ENCODE measurements around the gene PKP4. TPM values are rescaled to one million over a fixed set of nuclear protein-coding genes. Genes with fewer than 3 reads are reported as not detected.

Gene PKP4
- total RNA-seq, 2 experiments from 2014 or later = 52.9 to 57.0 TPM

GRCh38 chr2:158633261-158633660 is 176.5 kb downstream of the PKP4 start:
- H3K4me1 Mint-ChIP-seq (ENCODE audit: low read depth) = peaks cover 11% of the 10 kb centered on the region
- H3K4me3 Mint-ChIP-seq = no peak overlapping the region
- H3K36me3 Mint-ChIP-seq (ENCODE audit: low read depth) = peaks cover 30% of the 10 kb centered on the region
- H3K27ac Mint-ChIP-seq = no peak overlapping the region
- CTCF ChIA-PET = no interaction called here
- DNase-seq = no peak
- H3K27me3 Mint-ChIP-seq (ENCODE audit: low read depth) = no peaks in the 10 kb centered on the region
- H3K9me3 Mint-ChIP-seq = no peaks in the 10 kb centered on the region
- intact Hi-C loops (cut with micrococcal nuclease) = no loop called here

- intact Hi-C loops (cut with micrococcal nuclease) = no loop called here
- CTCF ChIA-PET = no interaction called here
- no peak overlapping the region for H3K4me3 Mint-ChIP-seq
- DNase-seq = no peak
- H3K4me1 Mint-ChIP-seq (ENCODE audit: low read depth) = peaks cover 11% of the 10 kb centered on the region
- no peaks in the 10 kb centered on the region for H3K9me3 Mint-ChIP-seq
- H3K27ac Mint-ChIP-seq = no peak overlapping the region
- no peaks in the 10 kb centered on the region for H3K27me3 Mint-ChIP-seq (ENCODE audit: low read depth)
- H3K36me3 Mint-ChIP-seq (ENCODE audit: low read depth) = peaks cover 32% of the 10 kb centered on the region
These were observed 177.9 kb downstream of the PKP4 start for GRCh38 chr2:158634627-158635026.

- H3K4me1 Mint-ChIP-seq (ENCODE audit: low read depth) = peaks cover 11% of the 10 kb centered on the region
- no peaks in the 10 kb centered on the region for H3K9me3 Mint-ChIP-seq
- DNase-seq = no peak
- H3K27me3 Mint-ChIP-seq (ENCODE audit: low read depth) = no peaks in the 10 kb centered on the region
- no peak overlapping the region for H3K4me3 Mint-ChIP-seq
- intact Hi-C loops (cut with micrococcal nuclease) = no loop called here
- H3K27ac Mint-ChIP-seq = no peak overlapping the region
- CTCF ChIA-PET = no interaction called here
- peaks cover 38% of the 10 kb centered on the region for H3K36me3 Mint-ChIP-seq (ENCODE audit: low read depth)
These were observed 179.3 kb downstream of the PKP4 start for GRCh38 chr2:158635961-158636601.

GRCh38 chr2:158637357-158637756 is 180.6 kb downstream of the PKP4 start:
- Mint-ChIP-seq H3K36me3 (ENCODE audit: low read depth) (peaks cover 34% of the 10 kb centered on the region), H3K27me3 (ENCODE audit: low read depth) (no peaks in the 10 kb centered on the region), H3K27ac (no peak overlapping the region), H3K4me1 (ENCODE audit: low read depth) (peaks cover 11% of the 10 kb centered on the region), H3K4me3 (no peak overlapping the region), H3K9me3 (no peaks in the 10 kb centered on the region)
- intact Hi-C loops (cut with micrococcal nuclease) = no loop called here
- no peak for DNase-seq
- CTCF ChIA-PET = no interaction called here

- Mint-ChIP-seq H3K4me1 (ENCODE audit: low read depth) (no peaks in the 10 kb centered on the region), H3K9me3 (no peaks in the 10 kb centered on the region), H3K36me3 (ENCODE audit: low read depth) (peaks cover 23% of the 10 kb centered on the region), H3K27me3 (ENCODE audit: low read depth) (no peaks in the 10 kb centered on the region), H3K27ac (no peak overlapping the region), H3K4me3 (no peak overlapping the region)
- CTCF ChIA-PET = no interaction called here
- no peak for DNase-seq
- intact Hi-C loops (cut with micrococcal nuclease) = no loop called here
These were observed 187.4 kb downstream of the PKP4 start for GRCh38 chr2:158644139-158644538.

- Mint-ChIP-seq H3K36me3 (ENCODE audit: low read depth) (peaks cover 20% of the 10 kb centered on the region), H3K27me3 (ENCODE audit: low read depth) (no peaks in the 10 kb centered on the region), H3K27ac (no peak overlapping the region), H3K4me1 (ENCODE audit: low read depth) (no peaks in the 10 kb centered on the region), H3K4me3 (no peak overlapping the region), H3K9me3 (no peaks in the 10 kb centered on the region)
- CTCF ChIA-PET = interaction anchor here (0.7 kb wide), 1 partner anchor 13 kb away, joined by 3 read pairs; no protein-coding TSS in a partner anchor
- intact Hi-C loops (cut with micrococcal nuclease) = no loop called here
- DNase-seq = no peak
These were observed 188.5 kb downstream of the PKP4 start for GRCh38 chr2:158645299-158645698.

- Mint-ChIP-seq H3K27ac (no peak overlapping the region), H3K4me1 (ENCODE audit: low read depth) (no peaks in the 10 kb centered on the region), H3K27me3 (ENCODE audit: low read depth) (no peaks in the 10 kb centered on the region), H3K36me3 (ENCODE audit: low read depth) (peaks cover 10% of the 10 kb centered on the region), H3K4me3 (no peak overlapping the region), H3K9me3 (no peaks in the 10 kb centered on the region)
- DNase-seq = no peak
- intact Hi-C loops (cut with micrococcal nuclease) = no loop called here
- CTCF ChIA-PET = no interaction called here
These were observed 190.9 kb downstream of the PKP4 start for GRCh38 chr2:158647436-158648231.

GRCh38 chr2:158649846-158650245 is 193.1 kb downstream of the PKP4 start:
- Mint-ChIP-seq H3K27ac (no peak overlapping the region), H3K36me3 (ENCODE audit: low read depth) (no peaks in the 10 kb centered on the region), H3K4me3 (no peak overlapping the region), H3K4me1 (ENCODE audit: low read depth) (no peaks in the 10 kb centered on the region), H3K27me3 (ENCODE audit: low read depth) (no peaks in the 10 kb centered on the region), H3K9me3 (no peaks in the 10 kb centered on the region)
- no peak for DNase-seq
- intact Hi-C loops (cut with micrococcal nuclease) = no loop called here
- CTCF ChIA-PET = no interaction called here

GRCh38 chr2:158650646-158651357 is 194.1 kb downstream of the PKP4 start:
- no peaks in the 10 kb centered on the region for H3K4me1 Mint-ChIP-seq (ENCODE audit: low read depth)
- CTCF ChIA-PET = no interaction called here
- intact Hi-C loops (cut with micrococcal nuclease) = no loop called here
- no peak for DNase-seq
- no peak overlapping the region for H3K27ac Mint-ChIP-seq
- no peaks in the 10 kb centered on the region for H3K27me3 Mint-ChIP-seq (ENCODE audit: low read depth)
- no peak overlapping the region for H3K4me3 Mint-ChIP-seq
- no peaks in the 10 kb centered on the region for H3K36me3 Mint-ChIP-seq (ENCODE audit: low read depth)
- H3K9me3 Mint-ChIP-seq = no peaks in the 10 kb centered on the region

- H3K27ac Mint-ChIP-seq = no peak overlapping the region
- H3K4me3 Mint-ChIP-seq = no peak overlapping the region
- no peaks in the 10 kb centered on the region for H3K9me3 Mint-ChIP-seq
- no peak for DNase-seq
- no peaks in the 10 kb centered on the region for H3K36me3 Mint-ChIP-seq (ENCODE audit: low read depth)
- H3K27me3 Mint-ChIP-seq (ENCODE audit: low read depth) = no peaks in the 10 kb centered on the region
- H3K4me1 Mint-ChIP-seq (ENCODE audit: low read depth) = no peaks in the 10 kb centered on the region
- CTCF ChIA-PET = no interaction called here
- intact Hi-C loops (cut with micrococcal nuclease) = no loop called here
These were observed 194.8 kb downstream of the PKP4 start for GRCh38 chr2:158651358-158652057.

- Mint-ChIP-seq H3K36me3 (ENCODE audit: low read depth) (peaks cover 6% of the 10 kb centered on the region), H3K4me1 (ENCODE audit: low read depth) (no peaks in the 10 kb centered on the region), H3K9me3 (no peaks in the 10 kb centered on the region), H3K27ac (no peak overlapping the region), H3K4me3 (no peak overlapping the region), H3K27me3 (ENCODE audit: low read depth) (no peaks in the 10 kb centered on the region)
- CTCF ChIA-PET = no interaction called here
- intact Hi-C loops (cut with micrococcal nuclease) = no loop called here
- DNase-seq = no peak
These were observed 198.9 kb downstream of the PKP4 start for GRCh38 chr2:158655628-158656027.

GRCh38 chr2:158656492-158657229 is 199.9 kb downstream of the PKP4 start:
- intact Hi-C loops (cut with micrococcal nuclease) = no loop called here
- Mint-ChIP-seq H3K27ac (no peak overlapping the region), H3K9me3 (no peaks in the 10 kb centered on the region), H3K27me3 (ENCODE audit: low read depth) (no peaks in the 10 kb centered on the region), H3K36me3 (ENCODE audit: low read depth) (peaks cover 6% of the 10 kb centered on the region), H3K4me1 (ENCODE audit: low read depth) (no peaks in the 10 kb centered on the region), H3K4me3 (no peak overlapping the region)
- CTCF ChIA-PET = no interaction called here
- DNase-seq = no peak
